H1 (cell line): ENCODE results near the gene MAPRE3. TPM values are rescaled to one million over a fixed set of nuclear protein-coding genes. Genes with fewer than 3 reads are reported as not detected.

ENCODE experiments used
- CTCF ChIA-PET: fragments of 300-600 bp; sonication (Branson Sonifier 250); formaldehyde crosslinking; loops from one replicate; lab custom pipeline; 2021; ENCODE audit not compliant: partially characterized antibody; lab: Charles Lee
- POLR2A ChIA-PET: fragments of 300-600 bp; sonication (Branson Sonifier 250); formaldehyde crosslinking; loops from one replicate; lab custom pipeline; 2021; ENCODE audit warnings: inconsistent platforms; ENCODE audit not compliant: partially characterized antibody; lab: Charles Lee
- DNase-seq, 2 experiments: peaks; one replicate each; pipeline versions ENCODE4 v3.0.0 to v3.0.0-alpha.2; 2010 to 2022; ENCODE audit warnings: low spot score in 2 of 2, low read depth in 1 of 2, mixed read lengths in 1 of 2
- FAIRE-seq: peaks from 2 replicates; lab custom pipeline; 2011; peaks lifted over from hg19 to GRCh38; lab: Jason Lieb, UNC
- H2AFZ ChIP-seq: 2 replicates; pipeline ENCODE4 v1.8.1; 2012; ENCODE audit warnings: low read length, inconsistent platforms
- H2AK5ac ChIP-seq: 2 replicates; pipeline ENCODE4 v1.6.1; 2013; ENCODE audit warnings: low read depth, low read length
- H2BK120ac ChIP-seq: replicated peaks from 2 replicates; pipeline ENCODE3; 2013; ENCODE audit warnings: low read depth, low read length, inconsistent platforms
- H2BK12ac ChIP-seq: 2 replicates; pipeline ENCODE4 v1.6.1; 2013; ENCODE audit warnings: low read depth, low read length
- H2BK15ac ChIP-seq: 2 replicates; pipeline ENCODE4 v1.6.1; 2013; ENCODE audit warnings: low read length
- H2BK20ac ChIP-seq: 2 replicates; pipeline ENCODE4 v1.6.1; 2013; ENCODE audit warnings: low read length
- H2BK5ac ChIP-seq: 2 replicates; pipeline ENCODE4 v1.6.1; 2013; ENCODE audit warnings: low read depth, low read length
- H3K14ac ChIP-seq: 2 replicates; pipeline ENCODE4 v1.6.1; 2013; ENCODE audit warnings: inconsistent platforms; ENCODE audit not compliant: insufficient read length
- H3K18ac ChIP-seq: 2 replicates; pipeline ENCODE4 v1.6.1; 2013; ENCODE audit warnings: low read length; ENCODE audit errors: extremely low read depth
- H3K23ac ChIP-seq: 2 replicates; pipeline ENCODE4 v1.6.1; 2013; ENCODE audit warnings: inconsistent platforms; ENCODE audit not compliant: insufficient read length
- H3K23me2 ChIP-seq: 2 replicates; pipeline ENCODE4 v1.6.1; 2013; ENCODE audit warnings: low read depth, low read length
- H3K27ac ChIP-seq: 2 replicates; pipeline ENCODE4 v1.6.1; 2011; ENCODE audit warnings: low read depth, low read length, inconsistent platforms
- H3K27me3 ChIP-seq, 4 experiments: replicated peaks in 1 of 4; 1 replicate in 1 of 4; 2 replicates in 3 of 4; pipeline versions ENCODE4 v1.6.1 to v1.8.1; 2011 to 2013; ENCODE audit warnings: low read length in 3 of 4, mild to moderate bottlenecking in 3 of 4, inconsistent platforms in 2 of 4, mixed read lengths in 2 of 4, moderate library complexity in 1 of 4; ENCODE audit not compliant: control insufficient read depth in 3 of 4, insufficient read depth in 3 of 4; ENCODE audit errors: extremely low read depth in 1 of 4
- H3K36me3 ChIP-seq, 4 experiments: 2 replicates each; pipeline versions ENCODE4 v1.6.1 to v1.8.1; 2011 to 2013; ENCODE audit warnings: mild to moderate bottlenecking in 4 of 4, low read length in 3 of 4, moderate library complexity in 2 of 4, control low read depth in 1 of 4, inconsistent platforms in 1 of 4; ENCODE audit not compliant: insufficient read depth in 4 of 4, control insufficient read depth in 2 of 4
- H3K4ac ChIP-seq: replicated peaks from 2 replicates; pipeline ENCODE3; 2013; ENCODE audit warnings: low read length, low read depth, mixed read lengths, inconsistent platforms; ENCODE audit not compliant: insufficient read length
- H3K4me1 ChIP-seq, 4 experiments: replicated peaks in 1 of 4; 1 replicate in 1 of 4; 2 replicates in 3 of 4; pipeline versions ENCODE4 v1.6.1 to v1.8.1; 2011 to 2013; ENCODE audit warnings: low read length in 3 of 4, inconsistent platforms in 2 of 4, mixed read lengths in 1 of 4; ENCODE audit not compliant: insufficient read depth in 4 of 4, control insufficient read depth in 3 of 4
- H3K4me2 ChIP-seq, 2 experiments: 2 replicates each; pipeline versions ENCODE4 v1.6.1 to v1.8.1; 2011 to 2013; ENCODE audit warnings: low read depth in 2 of 2, low read length in 2 of 2, control low read depth in 1 of 2, inconsistent platforms in 1 of 2, mild to moderate bottlenecking in 1 of 2; ENCODE audit not compliant: insufficient read depth in 1 of 2
- H3K4me3 ChIP-seq, 4 experiments: fragments of 200-600, 300-600 bp in 1 of 4; sonication (generic), shearing (Covaris generic), sonication (Bioruptor Twin) in 1 of 4; 2 replicates each; pipeline versions ENCODE4 v1.5.1 to v1.8.1; 2011 to 2016; ENCODE audit warnings: low read length in 4 of 4, low read depth in 3 of 4, control low read depth in 2 of 4, inconsistent platforms in 2 of 4, mild to moderate bottlenecking in 2 of 4, mixed read lengths in 1 of 4, moderate library complexity in 1 of 4; ENCODE audit not compliant: insufficient read depth in 2 of 4; ENCODE audit errors: extremely low read depth in 1 of 4
- H3K56ac ChIP-seq: replicated peaks from 2 replicates; pipeline ENCODE3; 2013; ENCODE audit warnings: low read depth, mild to moderate bottlenecking, mixed read lengths, low read length, inconsistent platforms; ENCODE audit not compliant: insufficient read length
- H3K79me1 ChIP-seq: 2 replicates; pipeline ENCODE4 v1.6.1; 2013; ENCODE audit warnings: low read depth, low read length, control low read depth
- H3K79me2 ChIP-seq, 2 experiments: 2 replicates each; pipeline versions ENCODE4 v1.6.1 to v1.8.1; 2012 to 2013; ENCODE audit warnings: low read length in 2 of 2, mild to moderate bottlenecking in 2 of 2, inconsistent platforms in 1 of 2; ENCODE audit not compliant: insufficient read depth in 2 of 2, control insufficient read depth in 1 of 2
- H3K9ac ChIP-seq, 4 experiments: replicated peaks in 1 of 4; 1 replicate in 1 of 4; 2 replicates in 3 of 4; pipeline versions ENCODE4 v1.6.1 to v1.8.1; 2011 to 2013; ENCODE audit warnings: low read depth in 3 of 4, low read length in 3 of 4, control low read depth in 2 of 4, mild to moderate bottlenecking in 2 of 4, moderate library complexity in 2 of 4, inconsistent platforms in 1 of 4; ENCODE audit errors: extremely low read depth in 1 of 4
- H3K9me3 ChIP-seq, 2 experiments: 2 replicates each; pipeline versions ENCODE4 v1.6.1 to v1.8.1; 2012 to 2013; ENCODE audit warnings: mild to moderate bottlenecking in 2 of 2, moderate library complexity in 2 of 2, control low read depth in 1 of 2, inconsistent platforms in 1 of 2, low read depth in 1 of 2, low read length in 1 of 2, mixed read lengths in 1 of 2; ENCODE audit not compliant: insufficient read depth in 2 of 2
- H4K20me1 ChIP-seq, 2 experiments: replicated peaks in 1 of 2; 2 replicates each; pipeline versions ENCODE3 to v1.8.1; 2011 to 2013; ENCODE audit warnings: inconsistent platforms in 2 of 2, low read length in 2 of 2, mild to moderate bottlenecking in 1 of 2; ENCODE audit not compliant: insufficient read depth in 2 of 2, control insufficient read depth in 1 of 2
- H4K5ac ChIP-seq: 2 replicates; pipeline ENCODE4 v1.6.1; 2013; ENCODE audit warnings: low read length, low read depth, mixed read lengths, inconsistent platforms; ENCODE audit not compliant: insufficient read length
- H4K8ac ChIP-seq: 2 replicates; pipeline ENCODE4 v1.8.0; 2013; ENCODE audit warnings: mild to moderate bottlenecking, moderate library complexity, low read length, inconsistent platforms; ENCODE audit not compliant: insufficient read depth; ENCODE audit errors: extremely low read depth
- H4K91ac ChIP-seq: replicated peaks from 2 replicates; pipeline ENCODE3; 2013; ENCODE audit warnings: low read length, mixed read lengths, inconsistent platforms; ENCODE audit not compliant: insufficient read length
- BRCA1 ChIP-seq: IDR thresholded peaks from 2 replicates; pipeline ENCODE4 v1.6.1; 2012; ENCODE audit warnings: low read depth, low read length, improper control_type of control experiment
- CHD1 ChIP-seq: IDR thresholded peaks from 2 replicates; pipeline ENCODE4 v1.6.1; 2012; ENCODE audit warnings: low read depth, low read length, improper control_type of control experiment
- KDM5A ChIP-seq: fragments of 200-600 bp; IDR thresholded peaks from 2 replicates; pipeline ENCODE4 v1.7.1; 2012; ENCODE audit warnings: mild to moderate bottlenecking, low read length, inconsistent platforms, mixed read lengths
- SIRT6 ChIP-seq: IDR thresholded peaks from one replicate; pipeline ENCODE4 v1.7.1; 2012; ENCODE audit warnings: low read length, inconsistent platforms
- SUZ12 ChIP-seq: fragments of 200-600 bp; sonication (generic); IDR thresholded peaks from 2 replicates; pipeline ENCODE4 v1.6.1; 2012; ENCODE audit warnings: mild to moderate bottlenecking, inconsistent platforms, low read length, moderate library complexity, mixed read lengths
- TBP ChIP-seq: IDR thresholded peaks from 2 replicates; pipeline ENCODE4 v1.6.1; 2011; ENCODE audit warnings: low read depth, low read length, improper control_type of control experiment
- YY1 ChIP-seq: IDR thresholded peaks from 2 replicates; pipeline ENCODE4 v1.6.1; 2011; ENCODE audit warnings: low read depth, mild to moderate bottlenecking, low read length
- WGBS, 2 experiments: shearing (Covaris generic) in 1 of 2; methylation state at CpG; one replicate each; pipeline versions ENCODE4 v1.1.6 to v1.1.7; 2013 to 2015; ENCODE audit warnings: low lambda C conversion rate in 2 of 2, mixed read lengths in 2 of 2, inconsistent platforms in 1 of 2, low coverage in 1 of 2, missing lambda C conversion rate in 1 of 2; ENCODE audit not compliant: insufficient replicate concordance in 2 of 2, insufficient coverage in 1 of 2, insufficient read length in 1 of 2; ENCODE audit errors: extremely low coverage in 1 of 2, missing lambda C conversion rate in 1 of 2; 5-methylcytosine and 5-hydroxymethylcytosine counted together
- polyA plus RNA-seq, 7 experiments: library from polyadenylated mRNA; depleted of rRNA in 3 of 7; stranded (reverse) in 5 of 7; unstranded in 2 of 7; fragments of >200 nt in 5 of 7; fragments of 200-250 nt in 2 of 7; gene quantifications; 1 replicate in 5 of 7; 2 replicates in 1 of 7; 4 replicates in 1 of 7; pipeline versions ENCODE4 v1.2.1 to v1.2.3, GENCODE V29; 2011 to 2013; ENCODE audit warnings: missing spikeins in 2 of 7, mixed read lengths in 2 of 7
- total RNA-seq: library from RNA; stranded (reverse); fragmentation: NEBNext Ultra II Directional; extraction: Animal tissue kit (Norgen Biotek cat#: 25700); gene quantifications from 2 replicates; pipeline ENCODE4 v1.2.1, GENCODE V29; 2021

The MAPRE3 gene
- total and polyA plus RNA-seq, 2 of the 8 experiments (the other 6 are each of a cell fraction or from before 2014, with no cell fraction given) = 4.9 to 6.6 TPM

GRCh38 chr2:26945991-26946750 lies 24.3 kb upstream of the MAPRE3 start:
- peaks cover 2% of the 10 kb centered on the region in 2 experiments for H4K20me1 ChIP-seq
- no peak for DNase-seq
- ChIA-PET CTCF (interaction anchor here (4.0 to 9.7 kb wide), 4 partner anchors 10 to 98 kb away, joined by 31 to 235 read pairs (median 48); partner anchors contain the start of gene DPYSL5), POLR2A (no interaction called here)
- H3K23ac ChIP-seq = no peak overlapping the region
- no peaks in the 10 kb centered on the region for H3K79me2 ChIP-seq
- H3K4me3 ChIP-seq = no peak overlapping the region
- peaks cover 0 to 3% (median 0%) of the 10 kb centered on the region in 4 experiments; a peak in 1 of 7 replicates for H3K27me3 ChIP-seq
- H3K56ac ChIP-seq = no peak overlapping the region
- H2AK5ac ChIP-seq = no peak overlapping the region
- no peak overlapping the region; the same call in 1 of the 2 replicates for H2BK20ac ChIP-seq
- peaks cover 5% of the 10 kb centered on the region for H3K23me2 ChIP-seq
- H4K8ac ChIP-seq = no peak overlapping the region
- no peak overlapping the region for H4K91ac ChIP-seq
- peaks cover 2 to 18% (median 6%) of the 10 kb centered on the region in 4 experiments for H3K4me1 ChIP-seq
- no peak overlapping the region for H4K5ac ChIP-seq
- no peaks in the 10 kb centered on the region for H3K79me1 ChIP-seq
- no peak for TF ChIP-seq CHD1
- TF ChIP-seq TBP = no peak
- TF ChIP-seq SUZ12 = no peak
- no peak for TF ChIP-seq YY1
- no peak for TF ChIP-seq KDM5A
- no peak for TF ChIP-seq BRCA1
- no peak for TF ChIP-seq SIRT6
- H3K36me3 ChIP-seq = no peaks in the 10 kb centered on the region; a peak in 2 of 8 replicates
- H3K4me2 ChIP-seq = no peak overlapping the region
- H3K9me3 ChIP-seq = no peaks in the 10 kb centered on the region
- H2BK15ac ChIP-seq = no peak overlapping the region
- WGBS, 2 experiments = 82% methylated on average over 12 of the region's 12 CpGs; no CpG with 5 or more reads in 1 of the 2 experiments
- H3K27ac ChIP-seq = no peak overlapping the region
- H2BK12ac ChIP-seq = 0 out of 2 replicates have a peak overlapping the region, but pooled peaks have one; percentile 9
- H3K18ac ChIP-seq = no peak overlapping the region
- no peak overlapping the region for H3K9ac ChIP-seq
- H2BK120ac ChIP-seq = no peak overlapping the region
- FAIRE-seq = no peak
- no peak overlapping the region for H2AFZ ChIP-seq
- H3K4ac ChIP-seq = no peak overlapping the region
- H2BK5ac ChIP-seq = no peak overlapping the region
- H3K14ac ChIP-seq = no peak overlapping the region
